OCI-LY1 (cell line): ENCODE measurements around the gene TIMM8B.

Experiments used
- H2AFZ ChIP-seq: fragments of 200-600 bp; sonication (generic), shearing (Covaris generic); 2 replicates; pipeline ENCODE4 v1.6.0; 2014; ENCODE audit warnings: antibody characterized with exemption, mild to moderate bottlenecking, low read length
- H3F3A ChIP-seq: fragments of 200-600 bp; sonication (generic), shearing (Covaris generic); 2 replicates; pipeline ENCODE4 v1.6.0; 2014; ENCODE audit warnings: mild to moderate bottlenecking, antibody characterized with exemption, low read length, moderate library complexity; ENCODE audit not compliant: insufficient read depth
- H3K27ac ChIP-seq: fragments of 200-600 bp; sonication (generic); 2 replicates; pipeline ENCODE4 v1.5.1; 2014; ENCODE audit warnings: low read length, mixed run types, mild to moderate bottlenecking, low read depth; ENCODE audit not compliant: poor library complexity, severe bottlenecking
- H3K27me3 ChIP-seq: fragments of 200-600 bp; sonication (generic); 2 replicates; pipeline ENCODE4 v1.6.0; 2014; ENCODE audit warnings: antibody characterized with exemption, mild to moderate bottlenecking, low read length, moderate library complexity; ENCODE audit not compliant: insufficient read depth
- H3K36me3 ChIP-seq: fragments of 200-600 bp; sonication (generic); 2 replicates; pipeline ENCODE4 v1.6.1; 2014; ENCODE audit warnings: mild to moderate bottlenecking, antibody characterized with exemption, low read length, moderate library complexity, mixed read lengths; ENCODE audit not compliant: insufficient read depth
- H3K4me1 ChIP-seq: fragments of 200-600 bp; sonication (generic); 2 replicates; pipeline ENCODE4 v1.5.1; 2014; ENCODE audit warnings: mild to moderate bottlenecking, low read length, moderate library complexity; ENCODE audit not compliant: insufficient read depth, severe bottlenecking
- H3K4me2 ChIP-seq: fragments of 200-600 bp; sonication (generic), shearing (Covaris generic); 2 replicates; pipeline ENCODE4 v1.6.1; 2014; ENCODE audit warnings: low read length
- H3K4me3 ChIP-seq: fragments of 200-600 bp; sonication (generic); 2 replicates; pipeline ENCODE4 v1.5.1; 2014; ENCODE audit warnings: low read length, low read depth, mild to moderate bottlenecking, mixed read lengths; ENCODE audit not compliant: poor library complexity, severe bottlenecking
- H3K79me2 ChIP-seq: fragments of 200-600 bp; shearing (Covaris generic); 2 replicates; pipeline ENCODE4 v1.6.1; 2016; ENCODE audit warnings: mixed run types, low read length, mixed read lengths; ENCODE audit not compliant: insufficient read depth
- H3K9ac ChIP-seq: fragments of 200-600 bp; sonication (generic), shearing (Covaris generic); 2 replicates; pipeline ENCODE4 v1.6.1; 2014; ENCODE audit warnings: mild to moderate bottlenecking, low read length, mixed read lengths
- H3K9me2 ChIP-seq: fragments of 200-600 bp; sonication (generic), shearing (Covaris generic); 2 replicates; pipeline ENCODE4 v1.6.1; 2014; ENCODE audit warnings: low read depth, mild to moderate bottlenecking, low read length, mixed read lengths
- H3K9me3 ChIP-seq: fragments of 200-600 bp; shearing (Covaris generic); 2 replicates; pipeline ENCODE4 v1.6.1; 2014; ENCODE audit warnings: low read length, mixed read lengths
- H4K20me1 ChIP-seq: fragments of 200-600 bp; sonication (generic), shearing (Covaris generic); 2 replicates; pipeline ENCODE4 v1.6.0; 2016; ENCODE audit warnings: mild to moderate bottlenecking, low read length; ENCODE audit not compliant: insufficient read depth
- CTCF ChIP-seq: fragments of 200-600 bp; sonication (generic), shearing (Covaris generic); IDR thresholded peaks from 2 replicates; pipeline ENCODE4 v1.5.1; 2017; ENCODE audit warnings: mild to moderate bottlenecking, antibody characterized with exemption, low read length, moderate library complexity, mixed read lengths
- EZH2 ChIP-seq: fragments of 200-600 bp; sonication (generic), shearing (Covaris generic); IDR thresholded peaks from 2 replicates; pipeline ENCODE4 v1.8.0; 2017; ENCODE audit warnings: borderline replicate concordance, mixed run types, mild to moderate bottlenecking, antibody characterized with exemption, low read length, moderate library complexity, mixed read lengths

TIMM8B gene

DNA sequence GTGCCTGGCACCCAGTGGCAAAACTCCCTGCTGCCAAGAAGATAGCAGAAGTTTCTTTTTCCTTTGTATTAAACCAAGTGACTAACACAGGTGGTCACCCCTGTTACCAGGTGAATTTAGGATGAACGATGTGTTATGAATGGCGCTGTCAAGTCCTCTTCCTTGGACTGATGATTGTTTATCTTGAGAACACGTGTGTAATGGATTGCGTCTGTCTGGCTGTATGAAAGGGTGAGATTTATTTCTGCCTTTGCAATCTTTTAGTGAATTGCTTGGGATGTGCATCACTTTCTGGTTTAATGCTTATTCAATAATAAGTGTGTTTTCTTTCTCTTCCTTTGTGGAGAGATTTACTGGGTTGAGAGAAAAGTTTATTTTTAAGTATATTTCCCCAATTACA, 36.6 kb upstream of the TIMM8B start:
- H3F3A ChIP-seq = no peaks in the 10 kb centered on the region
- H3K9me2 ChIP-seq = no peaks in the 10 kb centered on the region
- TF ChIP-seq EZH2 = no peak
- no peak for TF ChIP-seq CTCF
- no peak overlapping the region for H2AFZ ChIP-seq
- H3K27me3 ChIP-seq = no peaks in the 10 kb centered on the region
- no peaks in the 10 kb centered on the region for H3K79me2 ChIP-seq
- no peaks in the 10 kb centered on the region for H4K20me1 ChIP-seq
- no peak overlapping the region for H3K4me3 ChIP-seq
- no peaks in the 10 kb centered on the region for H3K4me1 ChIP-seq
- H3K27ac ChIP-seq = no peak overlapping the region
- no peaks in the 10 kb centered on the region for H3K36me3 ChIP-seq
- no peak overlapping the region for H3K9ac ChIP-seq
- no peak overlapping the region for H3K4me2 ChIP-seq
- H3K9me3 ChIP-seq = no peaks in the 10 kb centered on the region

DNA sequence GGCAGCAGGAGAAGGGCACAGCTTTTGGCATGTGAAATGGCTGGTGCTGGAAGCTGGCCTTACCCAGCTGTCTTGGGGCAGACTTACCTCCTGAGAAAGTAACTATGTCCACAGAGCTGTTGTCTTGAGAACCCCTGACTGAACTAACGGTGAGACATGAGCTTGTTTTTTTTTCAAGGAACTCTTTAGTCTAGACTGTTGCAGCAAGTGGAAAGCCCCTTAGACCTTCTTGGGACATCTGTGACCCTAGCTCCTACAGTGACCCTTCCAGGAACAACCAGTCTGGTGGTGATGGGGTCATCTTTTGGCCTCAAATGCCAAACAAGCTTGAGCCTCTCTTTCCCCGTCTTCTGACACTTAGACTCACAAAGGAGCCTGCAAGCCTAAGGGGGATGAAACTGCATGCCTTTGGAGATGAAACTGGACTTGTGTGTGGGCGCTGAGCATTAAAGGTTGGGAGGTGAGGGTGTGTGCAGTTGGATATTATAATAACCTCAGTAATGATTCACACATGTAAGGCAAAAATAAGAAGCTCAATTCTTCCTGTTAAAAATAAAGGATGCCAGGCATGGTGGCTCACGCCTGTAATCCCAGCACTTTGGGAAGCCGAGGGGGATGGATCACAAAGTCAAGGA, 35.5 kb upstream of the TIMM8B start:
- H3K27ac ChIP-seq = no peak overlapping the region
- no peaks in the 10 kb centered on the region for H3K9me3 ChIP-seq
- no peaks in the 10 kb centered on the region for H3K27me3 ChIP-seq
- H3K4me2 ChIP-seq = no peak overlapping the region
- no peaks in the 10 kb centered on the region for H4K20me1 ChIP-seq
- H3K9ac ChIP-seq = no peak overlapping the region
- no peaks in the 10 kb centered on the region for H3K79me2 ChIP-seq
- no peak overlapping the region for H3K4me3 ChIP-seq
- no peaks in the 10 kb centered on the region for H3K4me1 ChIP-seq
- no peak overlapping the region for H2AFZ ChIP-seq
- no peaks in the 10 kb centered on the region for H3K9me2 ChIP-seq
- no peaks in the 10 kb centered on the region for H3F3A ChIP-seq
- no peaks in the 10 kb centered on the region for H3K36me3 ChIP-seq
- no peak for TF ChIP-seq CTCF
- no peak for TF ChIP-seq EZH2

- no peaks in the 10 kb centered on the region for H3K9me2 ChIP-seq
- H3K27ac ChIP-seq = no peak overlapping the region
- H3F3A ChIP-seq = no peaks in the 10 kb centered on the region
- no peaks in the 10 kb centered on the region for H3K79me2 ChIP-seq
- no peaks in the 10 kb centered on the region for H3K36me3 ChIP-seq
- no peak overlapping the region for H3K4me3 ChIP-seq
- no peaks in the 10 kb centered on the region for H3K4me1 ChIP-seq
- no peak overlapping the region for H3K4me2 ChIP-seq
- H2AFZ ChIP-seq = no peak overlapping the region
- H4K20me1 ChIP-seq = no peaks in the 10 kb centered on the region
- H3K27me3 ChIP-seq = no peaks in the 10 kb centered on the region
- H3K9me3 ChIP-seq = no peaks in the 10 kb centered on the region
- H3K9ac ChIP-seq = no peak overlapping the region
- TF ChIP-seq CTCF (no peak), EZH2 (no peak)
These were observed 31.6 kb upstream of the TIMM8B start for GRCh38 chr11:112118176-112118575.
